PC-3 (cell line): ENCODE measurements around the gene MLF2. TPM values are rescaled to one million over a fixed set of nuclear protein-coding genes. Genes with fewer than 3 reads are reported as not detected.

ENCODE experiments used
- ATAC-seq: fragments of 200-7000 bp; cut with Tn5 transposase; 2 replicates; pipeline ENCODE4 v1.9.1; 2020; ENCODE audit warnings: mild to moderate bottlenecking, moderate library complexity
- BruUV-seq: library from RNA; stranded (reverse); fragments of 400-500 nt; replicated peaks from 2 replicates; lab custom pipeline; 2021; lab: Mats Ljungman, UMichigan
- CTCF ChIA-PET: fragments of 300-600 bp; sonication (Branson Sonifier 250); formaldehyde crosslinking; loops from one replicate; lab custom pipeline; 2022; ENCODE audit warnings: antibody characterized with exemption; lab: Charles Lee
- POLR2A ChIA-PET: fragments of 300-600 bp; sonication (Branson Sonifier 250); formaldehyde crosslinking; loops from one replicate; lab custom pipeline; 2022; ENCODE audit warnings: antibody characterized with exemption; ENCODE audit not compliant: unreplicated experiment; lab: Charles Lee
- DNase-seq: peaks from one replicate; pipeline ENCODE4 v3.0.0-alpha.2; 2015
- H2AFZ ChIP-seq: fragments of 300-600 bp; sonication (generic); 2 replicates; pipeline ENCODE4 v1.6.0; 2016; ENCODE audit warnings: antibody characterized with exemption, low read length
- H3F3A ChIP-seq: fragments of 300-600 bp; sonication (generic); one replicate; pipeline ENCODE4 v1.6.0; 2017; ENCODE audit warnings: antibody characterized with exemption, low read length, control low read depth, mild to moderate bottlenecking; ENCODE audit not compliant: unreplicated experiment
- H3K27ac ChIP-seq: fragments of 300-600 bp; sonication (generic); 2 replicates; pipeline ENCODE4 v1.5.1; 2016; ENCODE audit warnings: mild to moderate bottlenecking, low read length
- H3K27me3 ChIP-seq: fragments of 300-600 bp; sonication (generic); 2 replicates; pipeline ENCODE4 v1.6.1; 2016; ENCODE audit warnings: low read length, mixed read lengths
- H3K36me3 ChIP-seq: fragments of 300-600 bp; sonication (generic); 2 replicates; pipeline ENCODE4 v1.6.1; 2016; ENCODE audit warnings: low read depth, mixed run types, low read length, mixed read lengths
- H3K4me1 ChIP-seq: fragments of 300-600 bp; sonication (generic); 2 replicates; pipeline ENCODE4 v1.5.1; 2016; ENCODE audit warnings: low read length; ENCODE audit not compliant: insufficient read depth
- H3K4me2 ChIP-seq: fragments of 300-600 bp; sonication (generic); 2 replicates; pipeline ENCODE4 v1.6.0; 2016; ENCODE audit warnings: low read length
- H3K4me3 ChIP-seq: fragments of 300-600 bp; sonication (generic); 2 replicates; pipeline ENCODE4 v1.5.1; 2016; ENCODE audit warnings: mild to moderate bottlenecking, low read length, mixed read lengths
- H3K79me2 ChIP-seq: fragments of 300-600 bp; sonication (generic); 2 replicates; pipeline ENCODE4 v1.6.1; 2017; ENCODE audit warnings: low read length, mixed read lengths
- H3K9ac ChIP-seq: fragments of 300-600 bp; sonication (generic); 2 replicates; pipeline ENCODE4 v1.6.0; 2016; ENCODE audit warnings: mild to moderate bottlenecking, low read length
- H3K9me2 ChIP-seq: fragments of 300-600 bp; sonication (generic); replicated peaks from 2 replicates; pipeline ENCODE4 v1.6.1; 2016; ENCODE audit warnings: mixed run types, low read length, mixed read lengths
- H3K9me3 ChIP-seq: fragments of 300-600 bp; sonication (generic); 2 replicates; pipeline ENCODE4 v1.6.1; 2016; ENCODE audit warnings: low read length, mixed read lengths
- H4K20me1 ChIP-seq: fragments of 300-600 bp; sonication (generic); 2 replicates; pipeline ENCODE4 v1.6.1; 2016; ENCODE audit warnings: low read length, mixed read lengths
- EZH2 ChIP-seq: fragments of 300-600 bp; sonication (generic); IDR thresholded peaks from one replicate; pipeline ENCODE4 v1.6.1; 2017; ENCODE audit warnings: antibody characterized with exemption, mild to moderate bottlenecking, low read length; ENCODE audit not compliant: unreplicated experiment
- EZH2phosphoT487 ChIP-seq: fragments of 300-600 bp; sonication (generic); IDR thresholded peaks from 2 replicates; pipeline ENCODE4 v1.6.1; 2018; ENCODE audit warnings: mild to moderate bottlenecking, antibody characterized with exemption, low read length, borderline replicate concordance
- intact Hi-C: fragments of 100-400 bp; cut with micrococcal nuclease; formaldehyde crosslinking; loops from 2 replicates; pipeline ENCODE4 v1.9.0; 2023
- total RNA-seq: library from RNA; depleted of rRNA; stranded (reverse); fragments of >200 nt; gene quantifications from 2 replicates; pipeline ENCODE4 v1.2.3, GENCODE V29; 2014
- TF ChIP-seq, protein P1 (sequence below): fragments of 300-600 bp; sonication (generic); conservative IDR thresholded peaks from 2 replicates; pipeline ENCODE4 v1.5.1; 2017; ENCODE audit warnings: antibody characterized with exemption, low read depth, mild to moderate bottlenecking, low read length

MLF2 gene
- total RNA-seq, 1 experiment from 2014 or later = 222 TPM

- no peak overlapping the region for H3K4me3 ChIP-seq
- no peaks in the 10 kb centered on the region for H3K9me2 ChIP-seq
- H3K4me2 ChIP-seq = no peak overlapping the region
- H3K27me3 ChIP-seq = no peaks in the 10 kb centered on the region
- POLR2A ChIA-PET = no interaction called here
- intact Hi-C loops = no loop called here
- CTCF ChIA-PET = no interaction called here
- no peak overlapping the region for H2AFZ ChIP-seq
- H3K9ac ChIP-seq = no peak overlapping the region
- DNase-seq (no peak), ATAC-seq (no peak)
- H4K20me1 ChIP-seq = no peaks in the 10 kb centered on the region
- no peaks in the 10 kb centered on the region for H3K4me1 ChIP-seq
- BruUV-seq = no TSS peak
- H3K9me3 ChIP-seq = no peaks in the 10 kb centered on the region
- H3K79me2 ChIP-seq = no peaks in the 10 kb centered on the region
- H3K36me3 ChIP-seq = no peaks in the 10 kb centered on the region
- TF ChIP-seq EZH2phosphoT487 (no peak), EZH2 (no peak)
- TF ChIP-seq, protein P1, sequence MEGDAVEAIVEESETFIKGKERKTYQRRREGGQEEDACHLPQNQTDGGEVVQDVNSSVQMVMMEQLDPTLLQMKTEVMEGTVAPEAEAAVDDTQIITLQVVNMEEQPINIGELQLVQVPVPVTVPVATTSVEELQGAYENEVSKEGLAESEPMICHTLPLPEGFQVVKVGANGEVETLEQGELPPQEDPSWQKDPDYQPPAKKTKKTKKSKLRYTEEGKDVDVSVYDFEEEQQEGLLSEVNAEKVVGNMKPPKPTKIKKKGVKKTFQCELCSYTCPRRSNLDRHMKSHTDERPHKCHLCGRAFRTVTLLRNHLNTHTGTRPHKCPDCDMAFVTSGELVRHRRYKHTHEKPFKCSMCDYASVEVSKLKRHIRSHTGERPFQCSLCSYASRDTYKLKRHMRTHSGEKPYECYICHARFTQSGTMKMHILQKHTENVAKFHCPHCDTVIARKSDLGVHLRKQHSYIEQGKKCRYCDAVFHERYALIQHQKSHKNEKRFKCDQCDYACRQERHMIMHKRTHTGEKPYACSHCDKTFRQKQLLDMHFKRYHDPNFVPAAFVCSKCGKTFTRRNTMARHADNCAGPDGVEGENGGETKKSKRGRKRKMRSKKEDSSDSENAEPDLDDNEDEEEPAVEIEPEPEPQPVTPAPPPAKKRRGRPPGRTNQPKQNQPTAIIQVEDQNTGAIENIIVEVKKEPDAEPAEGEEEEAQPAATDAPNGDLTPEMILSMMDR = no peak
- H3K27ac ChIP-seq = no peak overlapping the region
- no peaks in the 10 kb centered on the region for H3F3A ChIP-seq
Measured at GRCh38 chr12:6796576-6796975, 43.6 kb upstream of the MLF2 start.

DNA sequence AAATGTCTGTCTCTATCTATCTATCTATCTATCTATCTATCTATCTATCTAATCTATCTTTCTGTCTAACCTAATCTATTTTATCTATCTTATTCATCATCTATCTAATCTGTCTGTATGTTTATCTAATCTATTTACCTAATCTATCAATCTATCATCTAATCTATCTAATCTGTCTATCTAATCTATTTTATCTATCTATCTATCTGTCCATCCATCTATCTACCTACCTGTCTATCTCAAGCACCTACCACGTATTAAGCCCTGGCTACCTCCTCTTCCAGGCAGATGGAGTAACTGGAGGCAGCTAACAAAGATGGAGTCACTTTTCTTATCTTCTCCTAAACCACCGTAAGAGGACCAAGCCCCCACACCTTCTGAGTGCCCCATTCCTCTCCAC, 42.1 kb upstream of the MLF2 start:
- no TSS peak for BruUV-seq
- Histone ChIP-seq H3K27me3 (no peaks in the 10 kb centered on the region), H3K4me2 (no peak overlapping the region), H3K9me2 (no peaks in the 10 kb centered on the region), H3K4me1 (no peaks in the 10 kb centered on the region), H3K4me3 (no peak overlapping the region), H3K79me2 (no peaks in the 10 kb centered on the region), H3K27ac (no peak overlapping the region), H3K36me3 (no peaks in the 10 kb centered on the region), H2AFZ (no peak overlapping the region), H3K9me3 (no peaks in the 10 kb centered on the region), H3K9ac (no peak overlapping the region), H4K20me1 (no peaks in the 10 kb centered on the region), H3F3A (no peaks in the 10 kb centered on the region)
- intact Hi-C loops = no loop called here
- DNase-seq (no peak), ATAC-seq (no peak)
- POLR2A ChIA-PET = no interaction called here
- TF ChIP-seq EZH2phosphoT487 = no peak
- no peak for TF ChIP-seq EZH2
- TF ChIP-seq, protein P1 = no peak
- CTCF ChIA-PET = no interaction called here

GRCh38 chr12:6792522-6793201, 39.7 kb upstream of the MLF2 start:
- no peaks in the 10 kb centered on the region for H3K4me1 ChIP-seq
- no peak overlapping the region for H3K4me3 ChIP-seq
- H3K4me2 ChIP-seq = no peak overlapping the region
- no peaks in the 10 kb centered on the region for H3K36me3 ChIP-seq
- H3F3A ChIP-seq = no peaks in the 10 kb centered on the region
- H3K27me3 ChIP-seq = no peaks in the 10 kb centered on the region
- no peaks in the 10 kb centered on the region for H3K9me3 ChIP-seq
- POLR2A ChIA-PET = no interaction called here
- no TSS peak for BruUV-seq
- no peaks in the 10 kb centered on the region for H3K9me2 ChIP-seq
- TF ChIP-seq EZH2phosphoT487 (no peak), EZH2 (no peak)
- TF ChIP-seq, protein P1 = no peak
- CTCF ChIA-PET = no interaction called here
- H2AFZ ChIP-seq = 0 out of 2 replicates have a peak overlapping the region, but pooled peaks have one; percentile 34
- no peak for DNase-seq
- ATAC-seq = no peak
- no peaks in the 10 kb centered on the region for H4K20me1 ChIP-seq
- H3K79me2 ChIP-seq = no peaks in the 10 kb centered on the region
- H3K27ac ChIP-seq = no peak overlapping the region
- H3K9ac ChIP-seq = no peak overlapping the region
- intact Hi-C loops = no loop called here
